GM18909 (cell line): ENCODE measurements around the gene AFF3.
"Not testable (repeated sequence)": the region's sequence is repeated elsewhere in the genome, so short reads cannot be mapped to it uniquely, and the experiment has no call there.

Experiments
- ATAC-seq: cut with Tn5 transposase; IDR thresholded peaks from one replicate; pipeline ENCODE4 v1.9.1; 2021; ENCODE audit warnings: mild to moderate bottlenecking; ENCODE audit not compliant: unreplicated experiment, poor library complexity

Gene AFF3

GRCh38 chr2:100142393-100142792 is at the start of gene AFF3:
TSS of gene AFF3 (minus strand) at chr2:100142590. CDS start at chr2:100104454, 38,136 bp downstream.
- peak; percentile 98 for ATAC-seq

GRCh38 chr2:100189387-100189786 is 47.0 kb upstream of the AFF3 start:
- ATAC-seq, result no peak

- ATAC-seq, result no peak
These were observed 45.9 kb upstream of the AFF3 start for GRCh38 chr2:100188326-100188725.

- no peak for ATAC-seq
These were observed 43.7 kb upstream of the AFF3 start for GRCh38 chr2:100186126-100186525.

- ATAC-seq, result no peak
These were observed 43.1 kb upstream of the AFF3 start for GRCh38 chr2:100185516-100185915.

GRCh38 chr2:100185105-100185504 is 42.7 kb upstream of the AFF3 start:
- no peak for ATAC-seq

- ATAC-seq, result no peak
These were observed 41.8 kb upstream of the AFF3 start for GRCh38 chr2:100184055-100184737.

- ATAC-seq, result no peak
These were observed 40.3 kb upstream of the AFF3 start for GRCh38 chr2:100182494-100183361.

GRCh38 chr2:100180503-100180902 is 38.1 kb upstream of the AFF3 start:
- ATAC-seq, result no peak

GRCh38 chr2:100179806-100180205 is 37.4 kb upstream of the AFF3 start:
- ATAC-seq, result no peak

- ATAC-seq, result no peak
These were observed 36.5 kb upstream of the AFF3 start for GRCh38 chr2:100178864-100179263.

- no peak for ATAC-seq
These were observed 35.8 kb upstream of the AFF3 start for GRCh38 chr2:100178085-100178788.

- ATAC-seq, result no peak
These were observed 34.5 kb upstream of the AFF3 start for GRCh38 chr2:100176925-100177324.

GRCh38 chr2:100174026-100174431 is 31.6 kb upstream of the AFF3 start:
- no peak for ATAC-seq

GRCh38 chr2:100166701-100167100 is 24.3 kb upstream of the AFF3 start:
- ATAC-seq, result no peak

GRCh38 chr2:100163605-100164004 is 21.2 kb upstream of the AFF3 start:
- no peak for ATAC-seq

- no peak for ATAC-seq
These were observed 19.7 kb upstream of the AFF3 start for GRCh38 chr2:100161945-100162620.

GRCh38 chr2:100160396-100160795 is 18.0 kb upstream of the AFF3 start:
- no peak for ATAC-seq

GRCh38 chr2:100151832-100152231 is 9.4 kb upstream of the AFF3 start:
- ATAC-seq, result not testable (repeated sequence)

- no peak for ATAC-seq
These were observed 8.9 kb upstream of the AFF3 start for GRCh38 chr2:100151310-100151709.
